SU-DHL-6 (cell line): Measurements from ENCODE around the gene RABEP1.
"Not testable (repeated sequence)": the region's sequence is repeated elsewhere in the genome, so short reads cannot be mapped to it uniquely, and the experiment has no call there.

Source experiments
- H2AFZ ChIP-seq: fragments of 200-600 bp; sonication (generic); 2 replicates; pipeline ENCODE4 v1.6.1; 2014; ENCODE audit warnings: low read depth, mild to moderate bottlenecking, moderate library complexity, mixed read lengths, antibody characterized with exemption, low read length; ENCODE audit not compliant: severe bottlenecking
- H3F3A ChIP-seq: fragments of 200-600 bp; shearing (Covaris generic); 2 replicates; pipeline ENCODE4 v1.6.0; 2016; ENCODE audit warnings: antibody characterized with exemption, mild to moderate bottlenecking; ENCODE audit not compliant: insufficient read depth
- H3K27ac ChIP-seq: fragments of 200-600 bp; sonication (generic); 2 replicates; pipeline ENCODE4 v1.5.1; 2016; ENCODE audit warnings: low read depth, mild to moderate bottlenecking, low read length, moderate library complexity, mixed read lengths
- H3K27me3 ChIP-seq: fragments of 200-600 bp; sonication (generic), shearing (Covaris generic); 2 replicates; pipeline ENCODE4 v1.6.0; 2014; ENCODE audit warnings: mild to moderate bottlenecking, low read length
- H3K36me3 ChIP-seq: fragments of 200-600 bp; sonication (generic); 2 replicates; pipeline ENCODE4 v1.6.1; 2014; ENCODE audit warnings: mild to moderate bottlenecking, low read length, mixed read lengths
- H3K4me2 ChIP-seq: fragments of 300-600, 200-600 bp; shearing (Covaris generic), sonication (generic); 2 replicates; pipeline ENCODE4 v1.6.0; 2014; ENCODE audit warnings: low read length, low read depth, mild to moderate bottlenecking; ENCODE audit not compliant: poor library complexity, severe bottlenecking
- H3K4me3 ChIP-seq: fragments of 200-600 bp; sonication (generic); 2 replicates; pipeline ENCODE4 v1.5.1; 2014; ENCODE audit warnings: antibody characterized with exemption, low read length, mild to moderate bottlenecking, mixed read lengths; ENCODE audit not compliant: insufficient read depth, poor library complexity, severe bottlenecking
- H3K79me2 ChIP-seq: fragments of 200-600 bp; sonication (generic); 2 replicates; pipeline ENCODE4 v1.6.1; 2014; ENCODE audit warnings: mild to moderate bottlenecking, low read length, moderate library complexity; ENCODE audit not compliant: insufficient read depth
- H3K9ac ChIP-seq: fragments of 200-600 bp; sonication (generic); 2 replicates; pipeline ENCODE4 v1.7.0; 2014; ENCODE audit warnings: mild to moderate bottlenecking, low read length
- H3K9me2 ChIP-seq: fragments of 200-600 bp; sonication (generic); replicated peaks from 2 replicates; pipeline ENCODE4 v1.6.1; 2014; ENCODE audit warnings: low read length; ENCODE audit not compliant: insufficient read depth
- H3K9me3 ChIP-seq: fragments of 200-600 bp; sonication (generic); 2 replicates; pipeline ENCODE4 v1.6.1; 2014; ENCODE audit warnings: low read length, mixed read lengths; ENCODE audit not compliant: insufficient read depth
- H4K20me1 ChIP-seq: fragments of 200-600 bp; sonication (generic); 2 replicates; pipeline ENCODE4 v1.6.1; 2014; ENCODE audit warnings: low read depth, mild to moderate bottlenecking, antibody characterized with exemption, low read length, moderate library complexity, mixed read lengths
- EZH2phosphoT487 ChIP-seq: fragments of 200-600 bp; sonication (generic), shearing (Covaris generic); conservative IDR thresholded peaks from 2 replicates; pipeline ENCODE4 v1.6.1; 2018; ENCODE audit warnings: mild to moderate bottlenecking, antibody characterized with exemption, low read length, moderate library complexity, mixed read lengths
- TF ChIP-seq, protein P1 (sequence below): fragments of 200-600 bp; sonication (generic); IDR thresholded peaks from one replicate; pipeline ENCODE4 v1.5.1; 2017; ENCODE audit warnings: antibody characterized with exemption, mild to moderate bottlenecking, low read length, moderate library complexity; ENCODE audit not compliant: insufficient read depth, poor library complexity, severe bottlenecking

The RABEP1 gene

GRCh38 chr17:5430413-5430999 lies 148.4 kb downstream of the RABEP1 start:
- peaks cover 29% of the 10 kb centered on the region for H3F3A ChIP-seq
- no peaks in the 10 kb centered on the region for H4K20me1 ChIP-seq

DNA sequence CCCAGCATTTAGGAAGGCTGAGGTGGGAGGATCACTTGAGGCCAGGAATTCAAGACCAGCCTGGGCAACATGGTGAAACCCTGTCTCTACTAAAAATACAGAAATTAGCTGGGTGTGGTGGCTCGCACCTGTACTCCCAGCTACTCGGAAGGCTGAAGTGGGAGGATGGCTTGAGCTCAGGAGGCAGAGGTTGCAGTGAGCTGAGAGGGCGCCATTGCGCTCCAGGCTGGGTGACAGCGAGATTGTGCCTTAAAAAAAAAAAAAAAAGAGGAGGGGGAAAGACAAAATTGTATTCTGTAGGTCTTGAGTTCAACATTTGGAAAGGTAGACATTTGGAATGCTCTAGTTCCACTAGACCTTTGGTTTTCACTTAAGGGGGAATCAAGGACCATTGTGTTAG lies 149.2 kb downstream of the RABEP1 start:
- H4K20me1 ChIP-seq, H3K9ac ChIP-seq, H3K9me2 ChIP-seq, H2AFZ ChIP-seq, H3K9me3 ChIP-seq, H3K27ac ChIP-seq, H3K4me2 ChIP-seq, H3K79me2 ChIP-seq, H3K4me3 ChIP-seq, H3K27me3 ChIP-seq: not testable (repeated sequence)
- Histone ChIP-seq H3K36me3 (peaks cover 25% of the 10 kb centered on the region), H3F3A (peaks cover 31% of the 10 kb centered on the region)

More at GRCh38 chr17:5430413-5430999, 148.4 kb downstream of the RABEP1 start:
- TF ChIP-seq, protein P1, sequence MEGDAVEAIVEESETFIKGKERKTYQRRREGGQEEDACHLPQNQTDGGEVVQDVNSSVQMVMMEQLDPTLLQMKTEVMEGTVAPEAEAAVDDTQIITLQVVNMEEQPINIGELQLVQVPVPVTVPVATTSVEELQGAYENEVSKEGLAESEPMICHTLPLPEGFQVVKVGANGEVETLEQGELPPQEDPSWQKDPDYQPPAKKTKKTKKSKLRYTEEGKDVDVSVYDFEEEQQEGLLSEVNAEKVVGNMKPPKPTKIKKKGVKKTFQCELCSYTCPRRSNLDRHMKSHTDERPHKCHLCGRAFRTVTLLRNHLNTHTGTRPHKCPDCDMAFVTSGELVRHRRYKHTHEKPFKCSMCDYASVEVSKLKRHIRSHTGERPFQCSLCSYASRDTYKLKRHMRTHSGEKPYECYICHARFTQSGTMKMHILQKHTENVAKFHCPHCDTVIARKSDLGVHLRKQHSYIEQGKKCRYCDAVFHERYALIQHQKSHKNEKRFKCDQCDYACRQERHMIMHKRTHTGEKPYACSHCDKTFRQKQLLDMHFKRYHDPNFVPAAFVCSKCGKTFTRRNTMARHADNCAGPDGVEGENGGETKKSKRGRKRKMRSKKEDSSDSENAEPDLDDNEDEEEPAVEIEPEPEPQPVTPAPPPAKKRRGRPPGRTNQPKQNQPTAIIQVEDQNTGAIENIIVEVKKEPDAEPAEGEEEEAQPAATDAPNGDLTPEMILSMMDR, result no peak
- TF ChIP-seq EZH2phosphoT487, result no peak
- H3K9me3 ChIP-seq, result no peaks in the 10 kb centered on the region
- no peak overlapping the region for H3K4me2 ChIP-seq
- H2AFZ ChIP-seq, result no peak overlapping the region
- H3K36me3 ChIP-seq, result peaks cover 25% of the 10 kb centered on the region
- no peak overlapping the region for H3K9ac ChIP-seq
- H3K27ac ChIP-seq, result no peak overlapping the region
- 0 out of 2 replicates have a peak, but pooled peaks cover 3% of the 10 kb centered on the region for H3K79me2 ChIP-seq
- H3K27me3 ChIP-seq, result no peaks in the 10 kb centered on the region
- no peaks in the 10 kb centered on the region for H3K9me2 ChIP-seq
- no peak overlapping the region for H3K4me3 ChIP-seq

DNA sequence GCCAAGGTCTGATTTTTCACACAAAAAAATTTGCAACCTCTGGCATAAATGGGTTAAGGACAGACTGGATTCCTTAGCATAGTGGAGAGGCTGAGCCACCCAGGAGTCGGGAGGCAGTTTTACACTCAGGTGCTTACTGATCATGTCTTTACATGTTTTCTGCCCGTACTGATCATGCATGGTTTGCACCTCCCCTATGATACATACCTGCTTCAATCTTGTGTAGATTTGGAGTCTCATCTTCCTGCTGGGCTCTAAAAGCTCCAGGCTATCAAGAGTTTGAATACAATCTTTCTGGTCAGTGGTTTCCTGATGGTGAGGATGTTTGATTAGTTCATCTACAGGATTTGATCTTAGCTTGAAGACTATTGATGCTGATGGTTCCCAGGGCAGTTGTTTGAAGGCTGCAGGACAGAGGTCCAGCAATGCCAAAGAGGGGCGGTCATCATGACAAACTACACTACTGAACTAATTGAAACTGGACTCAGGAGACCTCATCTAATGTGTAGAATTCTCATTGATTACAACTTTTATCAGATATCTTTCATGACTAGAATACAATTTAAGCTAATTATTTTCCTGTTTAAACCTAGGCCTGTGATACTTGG lies 150.0 kb downstream of the RABEP1 start:
- peaks cover 25% of the 10 kb centered on the region for H3K36me3 ChIP-seq
- peaks cover 35% of the 10 kb centered on the region for H3F3A ChIP-seq
- H2AFZ ChIP-seq, result no peak overlapping the region
- no peak overlapping the region for H3K4me3 ChIP-seq
- no peak overlapping the region for H3K9ac ChIP-seq
- no peaks in the 10 kb centered on the region for H3K27me3 ChIP-seq
- H3K9me3 ChIP-seq, result no peaks in the 10 kb centered on the region
- peaks cover 16% of the 10 kb centered on the region for H3K79me2 ChIP-seq
- H3K9me2 ChIP-seq, result no peaks in the 10 kb centered on the region
- no peak overlapping the region for H3K27ac ChIP-seq
- TF ChIP-seq, protein P1, result no peak
- no peak for TF ChIP-seq EZH2phosphoT487
- H4K20me1 ChIP-seq, result no peaks in the 10 kb centered on the region
- H3K4me2 ChIP-seq, result no peak overlapping the region

DNA sequence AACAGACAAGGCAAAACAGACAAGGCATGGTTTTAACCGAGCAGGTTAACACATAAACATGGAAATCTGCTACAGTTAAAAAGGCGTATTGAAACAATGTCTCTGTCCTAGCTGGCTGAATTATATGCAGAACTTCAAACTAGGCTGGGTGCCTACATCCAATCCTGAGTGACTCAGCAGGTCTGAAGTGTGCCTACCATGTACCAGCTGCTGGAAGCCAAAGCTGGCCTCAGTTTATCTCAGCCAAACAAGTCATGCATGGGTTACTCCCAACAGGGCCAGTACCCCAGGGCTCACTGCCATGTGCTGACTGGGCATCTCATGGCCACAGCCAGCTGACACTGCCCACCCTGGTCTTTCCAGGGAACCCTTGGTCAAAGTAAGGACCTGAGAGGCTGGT lies 152.9 kb downstream of the RABEP1 start:
- Histone ChIP-seq H3K4me3 (no peak overlapping the region), H3K9ac (no peak overlapping the region), H3K9me2 (no peaks in the 10 kb centered on the region), H3K9me3 (no peaks in the 10 kb centered on the region), H3K36me3 (peaks cover 17% of the 10 kb centered on the region), H2AFZ (no peak overlapping the region), H3F3A (peaks cover 35% of the 10 kb centered on the region), H3K27me3 (no peaks in the 10 kb centered on the region), H4K20me1 (no peaks in the 10 kb centered on the region), H3K79me2 (peaks cover 35% of the 10 kb centered on the region), H3K27ac (no peak overlapping the region), H3K4me2 (no peak overlapping the region)
- no peak for TF ChIP-seq EZH2phosphoT487
- TF ChIP-seq, protein P1, result no peak
